A673 (cell line): Measurements from ENCODE around the gene RNH1. TPM values are rescaled to one million over a fixed set of nuclear protein-coding genes. Genes with fewer than 3 reads are reported as not detected.

Experiments used
- BruUV-seq: library from RNA; stranded (reverse); fragments of 400-500 nt; replicated peaks from 2 replicates; lab custom pipeline; 2021; lab: Mats Ljungman, UMichigan
- CTCF ChIA-PET: fragments of 300-600 bp; sonication (Branson Sonifier 250); formaldehyde crosslinking; loops from one replicate; lab custom pipeline; 2022; ENCODE audit warnings: antibody characterized with exemption; lab: Charles Lee
- POLR2A ChIA-PET: fragments of 300-600 bp; sonication (Branson Sonifier 250); formaldehyde crosslinking; loops from one replicate; lab custom pipeline; 2022; ENCODE audit warnings: antibody characterized with exemption; ENCODE audit not compliant: low non-redundant PET; lab: Charles Lee
- DNase-seq: peaks from one replicate; pipeline ENCODE4 v3.0.0-alpha.2; 2015; ENCODE audit warnings: low spot score
- H3K27ac ChIP-seq: fragments of 200-600 bp; sonication (generic); 2 replicates; pipeline ENCODE4 v1.5.1; 2016; ENCODE audit warnings: mixed run types, low read depth, mild to moderate bottlenecking, mixed read lengths, antibody characterized with exemption, low read length; ENCODE audit not compliant: poor library complexity, severe bottlenecking
- H3K27me3 ChIP-seq: fragments of 200-600 bp; sonication (generic); replicated peaks from 2 replicates; pipeline ENCODE4 v1.6.1; 2017; ENCODE audit warnings: mixed run types, low read depth, mild to moderate bottlenecking, mixed read lengths, antibody characterized with exemption, low read length; ENCODE audit not compliant: insufficient read depth, poor library complexity
- H3K36me3 ChIP-seq: fragments of 200-600 bp; sonication (generic); 2 replicates; pipeline ENCODE4 v1.6.1; 2016; ENCODE audit warnings: mixed run types, mild to moderate bottlenecking, mixed read lengths, antibody characterized with exemption, low read length; ENCODE audit not compliant: insufficient read depth, poor library complexity, severe bottlenecking
- H3K4me1 ChIP-seq: fragments of 200-600 bp; sonication (generic); 2 replicates; pipeline ENCODE4 v1.6.1; 2017; ENCODE audit warnings: mixed run types, mild to moderate bottlenecking, mixed read lengths, antibody characterized with exemption, low read length; ENCODE audit not compliant: insufficient read depth, poor library complexity, severe bottlenecking
- H3K4me3 ChIP-seq: fragments of 200-600 bp; sonication (generic); 2 replicates; pipeline ENCODE4 v1.5.1; 2016; ENCODE audit warnings: low read depth, mixed run types, mild to moderate bottlenecking, mixed read lengths, low read length; ENCODE audit not compliant: poor library complexity, severe bottlenecking
- H3K9me3 ChIP-seq: fragments of 200-600 bp; sonication (generic); 2 replicates; pipeline ENCODE4 v1.6.1; 2016; ENCODE audit warnings: mixed run types, low read depth, mild to moderate bottlenecking, mixed read lengths, antibody characterized with exemption, low read length; ENCODE audit not compliant: poor library complexity, severe bottlenecking
- CTCF ChIP-seq: fragments of 300-800, 200-600 bp; sonication (generic); conservative IDR thresholded peaks from 2 replicates; pipeline ENCODE4 v1.5.1; 2017; ENCODE audit warnings: low read depth, mild to moderate bottlenecking, antibody characterized with exemption, low read length, moderate library complexity, mixed read lengths
- EZH2 ChIP-seq: fragments of 200-600 bp; sonication (generic); IDR thresholded peaks from 2 replicates; pipeline ENCODE4 v1.6.1; 2017; ENCODE audit warnings: borderline replicate concordance, low read depth, mild to moderate bottlenecking, mixed read lengths, antibody characterized with exemption, low read length; ENCODE audit not compliant: poor library complexity, severe bottlenecking
- intact Hi-C: fragments of 100-400 bp; cut with micrococcal nuclease; formaldehyde crosslinking; loops from one replicate; pipeline ENCODE4 v1.10.0; 2022; ENCODE audit not compliant: unreplicated experiment
- total RNA-seq: library from RNA; stranded (reverse); gene quantifications from 2 replicates; pipeline ENCODE4 v1.2.3, GENCODE V29; 2021

Gene RNH1
- total RNA-seq, 1 experiment from 2014 or later: 95.4 TPM

DNA sequence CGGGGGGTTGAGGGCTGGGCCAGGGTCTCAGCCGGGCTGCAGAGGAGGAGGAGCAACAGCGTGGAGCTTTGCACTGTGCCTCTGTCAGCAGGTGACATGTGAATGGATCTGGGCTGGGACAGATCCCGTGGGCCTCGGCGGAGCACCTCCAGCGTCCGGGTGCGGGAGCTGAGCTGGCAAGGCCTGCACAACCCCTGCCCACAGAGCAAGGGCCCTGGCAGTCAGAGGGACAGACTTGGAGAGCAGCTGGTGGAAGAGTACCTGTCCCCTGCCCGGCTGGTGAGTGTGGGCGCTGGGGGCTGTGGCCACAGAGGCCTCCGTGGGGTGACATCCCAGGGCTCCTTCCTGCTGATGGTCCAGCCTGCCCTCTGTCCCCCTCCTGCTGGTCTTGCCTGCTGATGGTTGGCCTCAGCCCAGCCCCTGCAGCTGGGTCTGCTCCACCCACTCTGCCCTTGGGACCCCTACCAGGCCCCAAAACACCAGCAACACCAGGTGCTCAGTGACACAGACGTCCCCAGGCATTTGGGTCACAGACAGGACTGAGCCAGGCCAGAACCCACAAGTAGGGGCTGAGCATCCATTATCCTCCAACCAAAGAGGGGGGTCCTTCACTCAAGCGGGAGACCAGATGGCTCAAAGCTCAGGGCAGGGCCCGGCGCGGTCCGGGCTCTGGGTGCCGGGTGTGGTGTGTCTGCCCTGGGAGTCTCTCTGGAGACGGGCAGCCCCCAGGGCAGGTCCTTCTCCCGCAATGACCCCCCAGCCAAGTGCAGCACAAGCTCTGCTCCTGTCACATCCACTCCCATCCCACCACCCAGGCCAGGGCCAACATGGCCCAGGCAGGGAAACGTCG, 33.8 kb upstream of the RNH1 start:
- Histone ChIP-seq H3K4me3 (no peak overlapping the region), H3K27ac (no peak overlapping the region), H3K27me3 (no peaks in the 10 kb centered on the region), H3K9me3 (no peaks in the 10 kb centered on the region), H3K36me3 (no peaks in the 10 kb centered on the region), H3K4me1 (peaks cover 14% of the 10 kb centered on the region)
- intact Hi-C loops: no loop called here
- CTCF ChIA-PET: no interaction called here
- POLR2A ChIA-PET: no interaction called here
- TF ChIP-seq EZH2 (no peak), CTCF (no peak)
- no peak for DNase-seq
- BruUV-seq: no TSS peak

DNA sequence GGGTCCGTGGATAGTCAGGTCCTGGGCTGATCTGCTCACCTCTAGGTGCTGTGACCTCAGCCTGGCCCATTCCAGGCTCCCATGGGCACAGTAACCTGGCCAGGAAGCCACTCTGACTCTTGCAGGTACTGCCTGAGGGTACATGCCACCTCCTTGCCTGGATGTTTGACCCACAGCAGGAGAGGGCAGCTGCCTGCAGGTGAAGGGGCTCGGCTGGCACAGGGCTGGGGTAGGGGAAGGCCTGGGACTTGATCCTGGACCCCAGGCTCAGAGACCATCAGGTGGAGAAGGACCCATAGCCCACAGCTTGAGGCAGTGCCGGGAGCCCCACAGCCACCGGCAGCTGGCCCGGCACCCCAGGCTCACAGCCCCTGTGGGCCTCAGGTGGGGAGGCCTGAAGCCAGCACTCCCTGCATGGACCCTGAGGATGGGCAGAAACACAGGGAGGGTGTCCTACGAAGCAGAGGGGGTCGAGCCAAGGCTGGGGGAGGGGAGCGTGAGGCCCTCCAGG, 33.0 kb upstream of the RNH1 start:
- Histone ChIP-seq H3K4me3 (no peak overlapping the region), H3K27ac (no peak overlapping the region), H3K36me3 (no peaks in the 10 kb centered on the region), H3K4me1 (peaks cover 14% of the 10 kb centered on the region), H3K27me3 (no peaks in the 10 kb centered on the region), H3K9me3 (no peaks in the 10 kb centered on the region)
- DNase-seq: no peak
- TF ChIP-seq EZH2 (no peak), CTCF (no peak)
- POLR2A ChIA-PET: no interaction called here
- CTCF ChIA-PET: no interaction called here
- intact Hi-C loops: no loop called here
- BruUV-seq: no TSS peak

GRCh38 chr11:538431-539051, 31.5 kb upstream of the RNH1 start:
- H3K4me1 ChIP-seq: peaks cover 17% of the 10 kb centered on the region
- no peak overlapping the region for H3K27ac ChIP-seq
- no peak for TF ChIP-seq EZH2
- no peak for TF ChIP-seq CTCF
- H3K36me3 ChIP-seq: no peaks in the 10 kb centered on the region
- no peak overlapping the region for H3K4me3 ChIP-seq
- H3K9me3 ChIP-seq: no peaks in the 10 kb centered on the region
- ChIA-PET CTCF (no interaction called here), POLR2A (no interaction called here)
- intact Hi-C loops: no loop called here
- no peaks in the 10 kb centered on the region for H3K27me3 ChIP-seq
- no TSS peak for BruUV-seq
- DNase-seq: no peak
